GM18508 (cell line): Measurements from ENCODE around the gene DBNL.

Experiments
- ATAC-seq: cut with Tn5 transposase; IDR thresholded peaks from one replicate; pipeline ENCODE4 v1.9.1; 2021; ENCODE audit warnings: moderate number of reproducible peaks; ENCODE audit not compliant: insufficient read depth, unreplicated experiment

Gene DBNL

GRCh38 chr7:44060091-44060947, 15.8 kb downstream of the DBNL start:
- ATAC-seq, result no peak

GRCh38 chr7:44060948-44061644, 16.6 kb downstream of the DBNL start:
- ATAC-seq, result no peak

- no peak for ATAC-seq
These were observed 17.2 kb downstream of the DBNL start for GRCh38 chr7:44061645-44062179.

GRCh38 chr7:44062180-44062902, 17.8 kb downstream of the DBNL start:
- ATAC-seq, result no peak

GRCh38 chr7:44062903-44063295, 18.4 kb downstream of the DBNL start:
- no peak for ATAC-seq

GRCh38 chr7:44063547-44063893, 19.0 kb downstream of the DBNL start:
- ATAC-seq, result no peak

GRCh38 chr7:44063894-44064651, 19.6 kb downstream of the DBNL start:
- ATAC-seq, result no peak

- no peak for ATAC-seq
These were observed 20.4 kb downstream of the DBNL start for GRCh38 chr7:44064791-44065430.

- no peak for ATAC-seq
These were observed 21.1 kb downstream of the DBNL start, which contains the start of gene PGAM2 for GRCh38 chr7:44065431-44066110. PGAM2 (minus strand) TSS chr7:44065567; CDS start chr7:44065529, 38 bp downstream.

GRCh38 chr7:44066111-44066460, 21.6 kb downstream of the DBNL start:
- no peak for ATAC-seq

- ATAC-seq, result no peak
These were observed 22.1 kb downstream of the DBNL start for GRCh38 chr7:44066494-44067063.

- no peak for ATAC-seq
These were observed 22.8 kb downstream of the DBNL start for GRCh38 chr7:44067064-44067951.

- ATAC-seq, result no peak
These were observed 23.6 kb downstream of the DBNL start for GRCh38 chr7:44068054-44068453.

GRCh38 chr7:44071726-44072363, 27.3 kb downstream of the DBNL start:
- ATAC-seq, result no peak

- ATAC-seq, result no peak
These were observed 28.1 kb downstream of the DBNL start for GRCh38 chr7:44072364-44073231.

GRCh38 chr7:44073664-44074348, 29.3 kb downstream of the DBNL start:
- no peak for ATAC-seq
